ENCODE results near the gene TMEM63A. TPM values are rescaled to one million over a fixed set of nuclear protein-coding genes. Genes with fewer than 3 reads are reported as not detected.

TMEM63A gene
- total and polyA plus RNA-seq, 10 donors: 15.0 to 143 (median 109) TPM

DNA sequence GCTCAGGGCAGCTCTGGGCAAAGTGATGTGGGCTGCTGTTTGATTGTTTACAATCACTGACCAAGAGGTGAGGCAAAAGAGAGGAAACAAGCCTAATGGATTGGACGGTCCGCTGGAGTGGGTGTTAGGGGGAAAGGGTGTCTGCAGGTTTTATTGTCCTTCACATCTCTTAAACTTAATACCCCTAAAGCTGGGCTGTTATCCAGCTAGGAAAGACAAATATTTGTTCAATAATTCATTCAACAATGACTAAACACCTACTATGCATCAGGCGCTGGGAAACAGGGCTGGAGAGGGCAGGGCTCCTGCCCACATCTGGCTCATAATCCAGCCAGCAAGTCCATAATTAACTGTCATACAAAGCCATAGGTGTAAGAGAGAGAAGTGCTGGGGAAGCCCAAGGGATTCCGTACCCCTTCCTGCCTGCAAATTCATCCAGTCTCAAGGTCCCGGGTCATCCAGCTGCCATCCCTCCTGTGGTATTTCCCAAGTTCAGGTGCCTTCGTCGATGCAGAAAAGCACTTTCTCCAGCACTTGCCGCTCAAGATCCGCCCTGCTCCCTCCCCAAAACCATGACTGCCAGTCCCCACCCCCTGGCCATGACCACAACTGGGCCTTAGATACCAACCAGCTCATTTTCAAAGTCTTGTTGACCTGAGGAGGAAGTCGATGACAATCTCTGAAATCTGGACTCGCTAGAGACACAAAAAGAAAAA, 10.7 kb downstream of the TMEM63A start:
- no peaks in the 10 kb centered on the region for H3K9me3 ChIP-seq
- H3K36me3 ChIP-seq: peaks cover 0 to 100% (median 84%) of the 10 kb centered on the region in 6 donors
- no peak overlapping the region for H3K27ac ChIP-seq
- DNase-seq: peak; percentile 32
- WGBS, 5 donors: 77 to 88% (median 80%) methylated on average over 11 of the region's 11 CpGs
- peaks cover 0 to 46% (median 6%) of the 10 kb centered on the region in 6 donors for H3K4me1 ChIP-seq
- no peak overlapping the region for H3K4me3 ChIP-seq
- no peak for TF ChIP-seq POLR2A (IDR thresholded peaks at IDR 0.05)
- no peak for TF ChIP-seq POLR2AphosphoS5 (IDR thresholded peaks at IDR 0.05)
- TF ChIP-seq, protein P1, sequence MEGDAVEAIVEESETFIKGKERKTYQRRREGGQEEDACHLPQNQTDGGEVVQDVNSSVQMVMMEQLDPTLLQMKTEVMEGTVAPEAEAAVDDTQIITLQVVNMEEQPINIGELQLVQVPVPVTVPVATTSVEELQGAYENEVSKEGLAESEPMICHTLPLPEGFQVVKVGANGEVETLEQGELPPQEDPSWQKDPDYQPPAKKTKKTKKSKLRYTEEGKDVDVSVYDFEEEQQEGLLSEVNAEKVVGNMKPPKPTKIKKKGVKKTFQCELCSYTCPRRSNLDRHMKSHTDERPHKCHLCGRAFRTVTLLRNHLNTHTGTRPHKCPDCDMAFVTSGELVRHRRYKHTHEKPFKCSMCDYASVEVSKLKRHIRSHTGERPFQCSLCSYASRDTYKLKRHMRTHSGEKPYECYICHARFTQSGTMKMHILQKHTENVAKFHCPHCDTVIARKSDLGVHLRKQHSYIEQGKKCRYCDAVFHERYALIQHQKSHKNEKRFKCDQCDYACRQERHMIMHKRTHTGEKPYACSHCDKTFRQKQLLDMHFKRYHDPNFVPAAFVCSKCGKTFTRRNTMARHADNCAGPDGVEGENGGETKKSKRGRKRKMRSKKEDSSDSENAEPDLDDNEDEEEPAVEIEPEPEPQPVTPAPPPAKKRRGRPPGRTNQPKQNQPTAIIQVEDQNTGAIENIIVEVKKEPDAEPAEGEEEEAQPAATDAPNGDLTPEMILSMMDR (IDR thresholded peaks at IDR 0.05 in 8 of 11, conservative IDR thresholded peaks at IDR 0.05 in 3 of 11): no peak
- H3K27me3 ChIP-seq (replicated peaks in 1 of 7): no peaks in the 10 kb centered on the region
- intact Hi-C loops (cut with DNase I; ENCODE audit: low total_unique reads): no loop called here

DNA sequence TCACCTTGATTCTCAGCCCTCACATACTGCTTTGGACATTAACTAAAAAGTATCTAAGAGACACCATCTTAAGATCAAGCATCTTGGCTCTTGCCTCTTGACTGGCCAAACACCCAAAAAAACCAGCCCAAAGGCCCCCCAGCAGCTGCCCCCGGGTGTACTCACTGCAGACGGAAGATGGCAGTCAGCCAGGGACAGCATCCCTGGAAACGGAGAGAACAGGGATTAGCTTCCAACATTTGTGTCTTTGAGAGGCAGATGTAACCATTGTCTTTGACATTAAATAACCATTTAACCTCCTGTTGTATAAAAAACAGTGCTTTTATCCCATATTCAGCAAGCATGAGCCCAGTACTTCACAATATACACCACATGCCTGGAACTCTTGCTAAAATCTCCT, 11.3 kb downstream of the TMEM63A start:
- 73 to 82% (median 79%) methylated on average over 3 of the region's 3 CpGs for WGBS, 5 donors
- H3K27ac ChIP-seq: no peak overlapping the region
- TF ChIP-seq POLR2A (IDR thresholded peaks at IDR 0.05) (no peak), POLR2AphosphoS5 (IDR thresholded peaks at IDR 0.05) (no peak)
- TF ChIP-seq, protein P1 (IDR thresholded peaks at IDR 0.05 in 8 of 11, conservative IDR thresholded peaks at IDR 0.05 in 3 of 11): no peak

DNA sequence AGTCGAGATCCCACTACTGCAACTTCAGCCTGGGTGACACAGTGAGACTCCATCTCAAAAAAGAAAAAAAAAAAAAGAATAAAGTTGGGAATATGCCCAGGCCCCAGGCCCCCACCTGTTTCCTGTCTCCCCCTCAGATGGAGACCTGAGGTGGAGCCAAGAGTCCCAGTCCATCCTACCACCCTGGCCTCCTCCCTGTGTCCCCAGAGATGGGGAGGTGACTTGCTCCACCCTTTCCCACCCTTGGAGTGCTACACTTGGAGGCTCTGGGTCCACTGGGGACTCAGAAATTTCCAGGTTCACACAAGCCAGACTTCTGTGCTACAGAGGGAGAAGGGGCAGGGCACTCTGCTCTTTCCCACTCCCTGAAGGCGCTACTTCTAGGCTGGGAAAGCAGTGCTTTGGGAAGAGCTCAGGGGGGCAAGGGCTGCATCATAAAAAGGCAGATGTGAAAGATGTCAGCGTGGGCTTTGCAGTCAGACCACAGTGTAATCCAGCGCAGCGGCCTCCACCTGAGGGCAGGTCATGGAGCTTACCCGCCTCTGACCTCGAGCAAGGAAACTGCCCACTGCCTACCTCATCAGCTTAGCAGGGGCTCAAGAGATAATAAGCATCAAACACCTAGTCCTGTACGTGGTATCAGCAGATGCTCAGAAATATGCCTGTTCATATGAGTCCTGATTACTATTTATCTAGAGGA, 13.4 kb downstream of the TMEM63A start:
- H3K9me3 ChIP-seq: no peaks in the 10 kb centered on the region
- WGBS, 5 donors: 85 to 98% (median 96%) methylated on average over 8 of the region's 8 CpGs
- H3K4me3 ChIP-seq: no peak overlapping the region

More for the DNA sequence above, 11.3 kb downstream of the TMEM63A start:
- H3K4me3 ChIP-seq: no peak overlapping the region
- no peaks in the 10 kb centered on the region for H3K9me3 ChIP-seq
- DNase-seq: no peak
- peaks cover 3 to 47% (median 12%) of the 10 kb centered on the region in 6 donors for H3K4me1 ChIP-seq
- intact Hi-C loops (cut with DNase I; ENCODE audit: low total_unique reads): no loop called here
- H3K27me3 ChIP-seq (replicated peaks in 1 of 7): no peaks in the 10 kb centered on the region
- peaks cover 0 to 100% (median 82%) of the 10 kb centered on the region in 6 donors for H3K36me3 ChIP-seq

More for the DNA sequence above, 13.4 kb downstream of the TMEM63A start:
- TF ChIP-seq, protein P1 (IDR thresholded peaks at IDR 0.05 in 8 of 11, conservative IDR thresholded peaks at IDR 0.05 in 3 of 11): no peak
- TF ChIP-seq POLR2A (IDR thresholded peaks at IDR 0.05) (no peak), POLR2AphosphoS5 (IDR thresholded peaks at IDR 0.05) (no peak)
- intact Hi-C loops (cut with DNase I; ENCODE audit: low total_unique reads): no loop called here
- no peak overlapping the region for H3K27ac ChIP-seq
- H3K4me1 ChIP-seq: peaks cover 3 to 42% (median 17%) of the 10 kb centered on the region in 6 donors
- DNase-seq: no peak
- H3K27me3 ChIP-seq (replicated peaks in 1 of 7): no peaks in the 10 kb centered on the region
- peaks cover 0 to 100% (median 81%) of the 10 kb centered on the region in 6 donors for H3K36me3 ChIP-seq

Data from spleen (tissue), 11 donors.